Measurements from ENCODE around the gene SPATA32. TPM values are rescaled to one million over a fixed set of nuclear protein-coding genes. Genes with fewer than 3 reads are reported as not detected.
A peak's percentile ranks its signal among the peaks of the same experiment; 100 is the strongest.

Gene SPATA32
- total and polyA plus RNA-seq, 11 donors, result not detected

DNA sequence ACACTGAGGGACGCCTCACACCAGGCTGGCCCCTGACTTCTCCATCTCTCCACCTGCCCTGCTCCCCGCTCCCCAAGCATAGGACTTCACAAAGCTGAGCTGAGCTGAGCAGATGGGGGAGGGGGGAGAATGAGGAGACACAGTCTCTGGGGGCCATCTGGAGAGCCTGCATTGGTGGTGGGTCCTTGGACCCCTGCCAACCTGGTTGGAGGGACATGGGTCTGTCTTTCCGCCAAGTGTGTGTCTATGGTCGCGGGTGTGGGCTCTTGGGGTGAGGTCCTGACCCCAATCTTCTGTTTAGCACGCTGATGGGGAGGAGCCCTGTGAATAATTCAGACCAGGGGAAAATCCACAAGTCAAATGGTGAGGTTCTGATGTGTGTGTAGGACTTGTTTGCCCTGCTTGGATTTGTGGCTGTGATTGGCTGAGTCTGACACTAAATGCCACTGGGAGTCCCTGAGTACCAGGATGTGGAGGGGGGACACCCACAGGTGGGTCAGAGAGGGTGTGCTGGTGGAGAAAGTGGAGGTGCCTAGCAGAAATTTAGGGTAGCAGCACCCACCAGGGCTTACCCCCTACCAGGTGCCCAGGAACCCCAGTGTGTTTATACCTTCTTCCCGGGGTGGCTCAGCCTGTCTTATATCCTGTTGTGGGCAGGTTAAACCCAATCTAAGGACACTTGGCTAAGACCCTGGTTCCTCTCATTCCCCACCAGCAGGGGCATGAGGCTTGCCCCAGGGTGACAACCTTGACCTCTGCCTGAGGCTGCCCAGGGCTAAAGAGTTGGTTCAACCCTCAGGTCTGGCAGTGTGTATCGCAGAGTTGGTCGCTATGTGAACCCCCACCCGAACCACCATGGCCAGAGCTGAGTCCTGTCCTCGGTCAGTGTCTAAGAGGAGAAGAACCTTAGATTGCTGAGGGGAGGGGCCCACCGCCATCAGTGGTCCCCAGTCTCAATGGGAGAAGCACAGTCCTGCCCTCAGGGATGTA lies 38.1 kb downstream of the SPATA32 start:
- WGBS, 4 donors, result 81 to 90% (median 89%) methylated on average over 8 to 12 of the region's 12 CpGs
- H3K36me3 ChIP-seq, result no peaks in the 10 kb centered on the region
- TF ChIP-seq, protein P1, sequence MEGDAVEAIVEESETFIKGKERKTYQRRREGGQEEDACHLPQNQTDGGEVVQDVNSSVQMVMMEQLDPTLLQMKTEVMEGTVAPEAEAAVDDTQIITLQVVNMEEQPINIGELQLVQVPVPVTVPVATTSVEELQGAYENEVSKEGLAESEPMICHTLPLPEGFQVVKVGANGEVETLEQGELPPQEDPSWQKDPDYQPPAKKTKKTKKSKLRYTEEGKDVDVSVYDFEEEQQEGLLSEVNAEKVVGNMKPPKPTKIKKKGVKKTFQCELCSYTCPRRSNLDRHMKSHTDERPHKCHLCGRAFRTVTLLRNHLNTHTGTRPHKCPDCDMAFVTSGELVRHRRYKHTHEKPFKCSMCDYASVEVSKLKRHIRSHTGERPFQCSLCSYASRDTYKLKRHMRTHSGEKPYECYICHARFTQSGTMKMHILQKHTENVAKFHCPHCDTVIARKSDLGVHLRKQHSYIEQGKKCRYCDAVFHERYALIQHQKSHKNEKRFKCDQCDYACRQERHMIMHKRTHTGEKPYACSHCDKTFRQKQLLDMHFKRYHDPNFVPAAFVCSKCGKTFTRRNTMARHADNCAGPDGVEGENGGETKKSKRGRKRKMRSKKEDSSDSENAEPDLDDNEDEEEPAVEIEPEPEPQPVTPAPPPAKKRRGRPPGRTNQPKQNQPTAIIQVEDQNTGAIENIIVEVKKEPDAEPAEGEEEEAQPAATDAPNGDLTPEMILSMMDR (IDR thresholded peaks at IDR 0.05), result no peak
- H3K4me3 ChIP-seq, result peak overlapping the region in 9 of 12 donors; percentile 14 to 88 (median 75)
- DNase-seq (peak in 1 of 5 donors; percentile 28), ATAC-seq (no peak)
- H3K9me3 ChIP-seq, result no peaks in the 10 kb centered on the region
- H3K27ac ChIP-seq, result peak overlapping the region in 8 of 12 donors; percentile 9 to 98 (median 62)
- intact Hi-C loops (cut with DNase I), result loop anchor here in 3 of 10 donors (1.0 to 5.0 kb wide), 5 partner anchors 11 to 93 kb away; partner anchors contain the start of genes SPATA32 (in 2 of the 3) and MAP3K14 (in 1 of the 3)
- peaks cover 0 to 80% (median 47%) of the 10 kb centered on the region in 12 donors for H3K4me1 ChIP-seq
- no peaks in the 10 kb centered on the region for H3K27me3 ChIP-seq

DNA sequence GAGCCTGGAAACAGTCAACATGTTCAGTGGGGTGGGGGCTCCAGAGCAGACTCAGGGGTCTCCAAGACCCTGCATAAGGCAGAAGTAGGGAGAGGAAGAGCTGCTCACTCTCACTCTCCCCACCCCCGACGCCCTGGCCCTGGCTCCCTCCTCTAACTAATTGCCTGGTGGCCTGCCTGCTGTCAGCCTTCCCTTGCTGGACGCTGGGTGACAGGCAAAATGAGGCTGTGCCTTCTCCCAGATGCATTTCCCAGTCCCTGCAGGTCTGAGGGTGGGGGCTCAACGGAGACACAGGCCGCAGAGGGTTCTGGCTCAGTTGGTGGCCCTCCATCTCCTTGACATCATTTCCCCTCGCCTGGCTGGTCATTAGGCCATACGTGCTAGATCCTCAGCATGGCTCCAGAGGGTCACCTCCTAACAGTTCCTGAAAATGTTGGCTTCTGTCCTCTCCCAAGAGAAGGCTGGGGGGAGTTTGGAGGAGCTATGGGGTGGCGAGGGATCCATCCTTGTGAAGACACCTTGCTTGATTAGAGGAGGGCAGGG lies 38.8 kb downstream of the SPATA32 start:
- Histone ChIP-seq H3K27me3 (no peaks in the 10 kb centered on the region), H3K27ac (peak overlapping the region in 9 of 12 donors; percentile 9 to 98 (median 59)), H3K4me3 (peak overlapping the region in 11 of 12 donors; percentile 50 to 88 (median 72)), H3K9me3 (no peaks in the 10 kb centered on the region), H3K36me3 (peaks cover 0 to 5% (median 0%) of the 10 kb centered on the region in 9 donors), H3K4me1 (peaks cover 0 to 72% (median 40%) of the 10 kb centered on the region in 12 donors)
- intact Hi-C loops (cut with DNase I), result loop anchor here in 3 of 10 donors (1.0 to 5.0 kb wide), 5 partner anchors 12 to 94 kb away; partner anchors contain the start of genes SPATA32 (in 2 of the 3) and MAP3K14 (in 1 of the 3)
- DNase-seq (peak in 2 of 5 donors; percentile 27 to 43), ATAC-seq (no peak)
- TF ChIP-seq, protein P1 (IDR thresholded peaks at IDR 0.05), result no peak
- no peak for TF ChIP-seq POLR2A (IDR thresholded peaks at IDR 0.05)
- WGBS, 4 donors, result 61 to 68% (median 65%) methylated on average over 8 of the region's 8 CpGs

DNA sequence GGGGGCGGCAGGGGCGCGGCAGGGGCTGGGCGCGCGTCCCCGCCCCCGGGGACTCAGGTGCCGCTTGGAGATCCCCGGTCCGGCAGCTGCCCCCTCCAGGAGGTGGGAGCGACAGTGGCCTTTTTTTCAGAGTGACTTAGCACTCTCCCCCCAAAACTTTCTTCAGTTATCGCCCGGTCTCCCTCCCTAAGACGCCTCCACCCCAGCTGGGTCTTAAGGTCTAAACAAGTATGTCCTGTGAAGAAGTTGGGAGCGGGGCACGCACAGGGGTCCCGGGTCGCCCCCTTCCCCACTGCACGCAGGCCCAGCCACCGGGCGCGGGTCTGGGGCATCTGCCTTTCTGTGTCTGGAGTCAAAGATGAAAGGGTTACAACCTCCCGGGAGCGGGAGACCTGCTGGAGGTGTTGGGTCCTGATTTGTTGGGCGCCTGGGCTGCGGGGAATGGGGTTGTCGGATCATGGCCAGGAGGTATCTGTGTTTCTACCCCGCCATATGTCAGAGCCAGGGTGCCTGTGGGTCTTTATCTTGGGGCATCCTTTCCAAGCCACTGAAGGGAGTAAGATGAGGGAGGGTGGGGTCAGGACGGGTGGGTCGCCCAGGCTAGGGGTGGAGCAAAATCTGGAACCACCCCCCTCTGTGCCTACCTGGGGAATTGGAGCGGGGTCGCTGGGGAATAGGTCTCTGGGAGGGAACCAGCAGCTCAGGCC lies 39.5 kb downstream of the SPATA32 start:
- DNase-seq (peak in 2 of 5 donors; percentile 27 to 33), ATAC-seq (no peak)
- Histone ChIP-seq H3K27ac (peak overlapping the region in 11 of 12 donors; percentile 9 to 98 (median 59)), H3K4me3 (peak overlapping the region; percentile 50 to 88 (median 71)), H3K4me1 (peaks cover 0 to 66% (median 33%) of the 10 kb centered on the region in 12 donors), H3K9me3 (no peaks in the 10 kb centered on the region), H3K36me3 (peaks cover 0 to 5% (median 0%) of the 10 kb centered on the region in 9 donors), H3K27me3 (no peaks in the 10 kb centered on the region)
- intact Hi-C loops (cut with DNase I), result loop anchor here in 3 of 10 donors (5.0 kb wide), 4 partner anchors 40 to 95 kb away; partner anchors contain the start of genes SPATA32 (in 2 of the 3) and MAP3K14 (in 1 of the 3)
- TF ChIP-seq, protein P1 (IDR thresholded peaks at IDR 0.05), result no peak
- no peak for TF ChIP-seq POLR2A (IDR thresholded peaks at IDR 0.05)
- WGBS, 4 donors, result 24 to 32% (median 28%) methylated on average over 18 to 33 of the region's 33 CpGs
